Stimulated activated naive B cell treated with anti-CD40 and anti-IgM and Interleukin-4, amounts not matched to agents 10 μg/mL and 1 μg/mL and 100 μg/mL, for 72 hours (primary cell): ENCODE data around the gene SH3BP2.

Experiments
- ATAC-seq, 2 donors: fragments of 150-1000 bp; cut with Tn5 transposase; replicated peaks; 2 replicates each; pipeline ENCODE4 v1.10.0; 2021; ENCODE audit warnings: moderate library complexity in 1 of 2
- DNase-seq: peaks from one replicate; pipeline ENCODE4 v3.0.0; 2021
- H3K27ac Mint-ChIP-seq: one replicate; pipeline ENCODE4 v1.8.0; 2022; ENCODE audit warnings: mild to moderate bottlenecking, mixed read lengths
- H3K27me3 Mint-ChIP-seq, 2 donors: one replicate each; pipeline ENCODE4 v1.8.0; 2022; ENCODE audit warnings: mixed read lengths in 2 of 2
- H3K36me3 Mint-ChIP-seq, 2 donors: one replicate each; pipeline ENCODE4 v1.8.0; 2022; ENCODE audit warnings: mixed read lengths in 2 of 2, mild to moderate bottlenecking in 1 of 2
- H3K4me1 Mint-ChIP-seq, 2 donors: one replicate each; pipeline ENCODE4 v1.8.0; 2022; ENCODE audit warnings: mixed read lengths in 2 of 2, mild to moderate bottlenecking in 1 of 2
- H3K4me3 Mint-ChIP-seq, 2 donors: one replicate each; pipeline ENCODE4 v1.8.0; 2022; ENCODE audit warnings: mild to moderate bottlenecking in 2 of 2, mixed read lengths in 2 of 2, moderate library complexity in 1 of 2
- H3K9me3 Mint-ChIP-seq, 2 donors: one replicate each; pipeline ENCODE4 v1.8.0; 2022; ENCODE audit warnings: mixed read lengths in 2 of 2, mild to moderate bottlenecking in 1 of 2

The SH3BP2 gene

DNA sequence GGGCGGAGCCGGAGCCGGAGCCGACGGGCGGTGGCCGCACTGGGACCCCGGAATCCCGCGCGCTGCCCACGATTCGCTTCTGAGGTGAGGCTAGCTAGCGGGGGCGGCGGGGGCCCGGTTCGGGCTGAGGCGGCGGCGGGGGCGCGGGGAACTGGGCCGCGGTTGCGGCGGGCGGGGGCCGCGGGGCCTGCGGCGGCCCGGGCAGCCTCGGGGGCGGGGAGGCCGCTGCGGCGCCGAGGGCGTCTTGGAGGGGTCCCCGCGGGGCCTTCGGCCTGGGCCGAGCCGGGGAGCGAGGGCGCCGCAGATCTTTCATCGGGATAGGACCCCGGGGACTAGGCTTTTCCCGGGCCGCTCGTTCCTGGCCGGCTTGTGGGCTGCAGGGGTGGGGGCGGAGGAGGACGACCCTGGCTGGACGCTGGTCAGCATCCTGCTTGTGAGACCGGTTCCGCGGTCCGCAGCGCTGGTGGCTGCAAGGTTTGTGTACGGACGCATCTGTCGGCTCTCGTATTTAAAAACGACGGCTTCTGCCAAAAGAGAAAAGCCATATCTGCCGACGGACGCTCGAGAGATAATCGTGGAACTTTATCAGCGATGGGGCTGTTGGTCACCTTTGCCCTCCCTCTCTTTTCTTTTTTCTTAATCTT is 51.2 kb downstream of the SH3BP2 start:
- H3K27ac Mint-ChIP-seq: peak overlapping the region; percentile 95
- ATAC-seq (peak; percentile 5 to 15), DNase-seq (no peak)
- H3K4me1 Mint-ChIP-seq: peaks cover 34 to 60% of the 10 kb centered on the region in 2 donors
- no peaks in the 10 kb centered on the region for H3K27me3 Mint-ChIP-seq
- H3K4me3 Mint-ChIP-seq: peak overlapping the region; percentile 90 to 93
- peaks cover 7 to 15% of the 10 kb centered on the region in 2 donors for H3K36me3 Mint-ChIP-seq
- peaks cover 3 to 4% of the 10 kb centered on the region in 2 donors for H3K9me3 Mint-ChIP-seq

DNA sequence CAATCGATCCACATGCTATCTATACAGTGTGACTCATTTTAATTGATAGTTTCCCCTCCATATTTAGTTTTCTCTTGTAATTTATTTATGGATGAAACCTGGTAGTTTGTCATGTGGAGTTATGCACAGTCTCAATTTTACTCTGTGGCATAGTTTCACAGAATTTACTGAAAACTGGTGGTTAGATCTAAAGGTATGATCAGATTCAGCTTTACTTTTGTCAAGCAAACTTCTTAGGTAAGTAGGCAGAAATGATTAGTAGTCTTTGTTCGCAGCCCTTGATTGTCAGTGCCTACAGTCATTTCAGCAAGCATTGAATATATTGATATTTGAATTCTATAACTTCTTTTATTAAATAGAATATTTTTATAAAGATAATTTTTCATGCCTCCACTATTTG is 53.3 kb downstream of the SH3BP2 start:
- peak overlapping the region; percentile 57 for H3K27ac Mint-ChIP-seq
- H3K9me3 Mint-ChIP-seq: no peaks in the 10 kb centered on the region
- ATAC-seq (no peak), DNase-seq (no peak)
- peaks cover 4 to 16% of the 10 kb centered on the region in 2 donors for H3K36me3 Mint-ChIP-seq
- peaks cover 47 to 74% of the 10 kb centered on the region in 2 donors for H3K4me1 Mint-ChIP-seq
- H3K27me3 Mint-ChIP-seq: no peaks in the 10 kb centered on the region
- peak overlapping the region; percentile 84 to 86 for H3K4me3 Mint-ChIP-seq

DNA sequence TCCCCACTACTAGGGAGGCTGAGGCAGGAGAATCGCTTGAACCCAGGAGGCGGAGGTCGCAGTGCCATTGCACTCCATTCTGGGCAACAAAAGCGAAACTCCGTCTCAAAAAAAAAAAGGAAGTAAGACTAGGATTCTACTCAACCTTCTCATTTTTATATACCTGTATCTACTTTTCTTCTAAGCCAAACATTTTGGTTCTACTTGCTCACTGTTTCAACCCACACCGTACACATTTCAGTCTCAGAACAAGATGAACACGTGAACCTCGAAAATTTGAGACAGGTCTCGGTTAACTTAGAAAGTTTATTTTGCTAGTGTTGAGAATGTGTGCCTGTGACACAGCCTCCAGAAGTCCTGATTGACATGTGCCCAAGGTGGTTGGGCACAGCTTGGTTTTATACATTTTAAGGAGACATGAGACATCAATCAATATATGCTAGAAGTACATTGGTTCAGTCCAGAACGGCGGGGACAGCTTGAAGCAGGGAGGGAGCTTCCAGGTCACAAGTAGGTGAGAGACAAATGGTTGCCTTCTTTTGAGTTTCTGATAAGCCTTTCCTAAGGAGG is 54.5 kb downstream of the SH3BP2 start:
- peaks cover 4 to 16% of the 10 kb centered on the region in 2 donors for H3K36me3 Mint-ChIP-seq
- H3K9me3 Mint-ChIP-seq: no peaks in the 10 kb centered on the region
- ATAC-seq: peak in 1 of 2 donors; percentile 26
- peaks cover 53 to 85% of the 10 kb centered on the region in 2 donors for H3K4me1 Mint-ChIP-seq
- no peaks in the 10 kb centered on the region for H3K27me3 Mint-ChIP-seq
- no peak for DNase-seq
- peak overlapping the region; percentile 90 for H3K27ac Mint-ChIP-seq
- peak overlapping the region; percentile 63 to 70 for H3K4me3 Mint-ChIP-seq

DNA sequence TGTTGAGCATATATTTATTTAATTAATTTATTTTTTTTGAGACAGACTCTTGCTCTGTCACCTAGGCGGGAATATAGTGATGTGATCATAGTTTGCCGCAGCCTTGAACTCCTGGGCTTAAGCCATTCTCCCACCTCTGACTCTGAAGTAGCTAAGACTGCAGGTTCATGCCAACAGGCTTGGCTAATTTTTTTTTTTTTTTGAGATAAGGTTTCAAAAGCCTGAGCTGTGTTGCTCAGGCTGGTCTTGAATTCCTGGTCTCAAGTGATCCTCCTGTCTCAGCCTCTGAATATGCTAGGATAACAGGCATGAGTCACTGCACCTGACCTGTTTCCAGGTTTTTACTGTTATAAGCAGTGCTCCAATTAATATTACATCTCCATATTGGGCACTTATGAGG is 55.6 kb downstream of the SH3BP2 start:
- Mint-ChIP-seq H3K9me3 (no peaks in the 10 kb centered on the region), H3K4me3 (no peak overlapping the region), H3K36me3 (peaks cover 4 to 16% of the 10 kb centered on the region in 2 donors), H3K27me3 (no peaks in the 10 kb centered on the region), H3K27ac (no peak overlapping the region), H3K4me1 (peaks cover 47 to 86% of the 10 kb centered on the region in 2 donors)
- DNase-seq (no peak), ATAC-seq (no peak)

DNA sequence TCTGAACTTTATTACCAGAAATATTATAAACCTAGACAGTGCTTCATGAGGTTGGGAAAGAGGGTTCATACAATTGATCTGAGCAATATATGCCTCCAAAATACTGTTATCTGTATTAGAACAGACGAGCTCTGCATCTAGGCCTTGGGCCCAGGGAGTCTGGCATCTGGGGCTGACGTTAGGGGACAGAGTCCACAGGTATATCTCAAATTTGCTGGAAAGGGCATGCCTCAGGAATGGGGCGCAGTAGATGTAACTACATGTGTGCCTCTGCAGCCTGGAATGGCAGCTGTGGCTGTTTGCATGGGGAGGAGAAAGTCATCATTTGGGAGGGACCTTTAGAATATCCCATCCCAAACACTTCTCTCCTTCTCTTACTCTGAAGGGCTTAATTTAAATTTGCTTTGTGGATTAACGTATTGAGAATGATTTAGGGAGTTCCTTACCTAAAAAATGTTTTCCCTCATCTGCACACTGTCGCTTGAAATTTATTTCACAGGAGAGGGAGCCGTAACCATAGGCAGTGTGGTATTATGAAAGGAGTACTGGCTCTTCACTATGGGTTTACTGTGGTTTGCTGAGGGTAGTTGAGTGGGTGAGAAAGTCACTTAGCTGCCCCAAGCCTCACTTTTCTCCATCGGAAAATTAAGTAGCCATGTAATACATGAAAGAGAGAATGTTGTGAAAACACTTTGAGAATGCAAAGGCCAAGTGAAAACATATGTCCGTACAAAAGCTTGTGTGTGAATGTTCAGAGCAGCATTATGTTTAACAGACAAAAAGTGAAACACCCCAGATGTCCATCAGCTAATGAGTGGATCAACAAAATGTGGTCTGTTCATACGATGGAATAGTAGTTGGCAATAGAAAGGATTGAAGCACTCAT is 56.6 kb downstream of the SH3BP2 start:
- Mint-ChIP-seq H3K27me3 (no peaks in the 10 kb centered on the region), H3K4me3 (peak overlapping the region; percentile 33 to 39), H3K27ac (no peak overlapping the region), H3K4me1 (peaks cover 47 to 95% of the 10 kb centered on the region in 2 donors), H3K36me3 (peaks cover 5 to 21% of the 10 kb centered on the region in 2 donors), H3K9me3 (no peaks in the 10 kb centered on the region)
- DNase-seq (no peak), ATAC-seq (no peak)

DNA sequence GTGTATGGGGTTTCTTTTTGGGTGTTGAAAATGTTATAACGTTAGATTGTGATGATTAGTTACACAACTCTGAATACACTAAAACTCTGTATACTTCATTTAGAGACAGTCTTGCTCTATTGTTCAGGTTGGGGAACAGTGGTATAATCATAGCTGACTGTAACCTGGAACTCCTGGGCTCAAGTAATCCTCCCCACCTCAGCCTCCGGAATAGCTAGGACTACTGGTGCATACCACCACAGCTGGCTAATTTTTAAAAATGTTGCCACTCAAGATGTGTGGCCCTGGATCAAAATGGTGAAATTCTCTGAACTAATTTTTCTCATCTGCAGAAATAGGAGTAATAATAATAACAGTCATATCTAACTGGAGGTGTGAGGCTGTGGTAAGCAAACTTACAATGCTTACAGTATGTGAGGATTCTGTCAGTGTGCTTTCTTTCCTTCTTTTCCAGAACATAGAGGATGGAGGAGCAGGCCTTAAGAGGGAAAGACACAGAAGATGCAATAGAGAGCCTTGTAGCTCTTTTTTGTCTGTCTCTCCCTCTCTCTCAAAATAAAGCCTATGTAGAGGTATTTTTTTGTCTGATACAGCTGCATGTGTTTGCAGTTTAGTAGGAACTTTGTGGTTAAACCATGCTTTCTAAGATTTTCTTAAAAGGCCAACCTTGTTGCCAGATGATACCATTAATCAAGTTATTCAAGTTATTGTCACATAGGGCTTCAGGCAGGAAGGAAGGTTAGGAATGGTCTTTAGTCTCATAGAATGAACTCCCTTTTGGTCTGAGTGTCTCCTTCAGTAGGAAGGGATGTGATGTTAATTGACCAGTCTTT is 58.3 kb downstream of the SH3BP2 start:
- Mint-ChIP-seq H3K36me3 (peaks cover 16 to 25% of the 10 kb centered on the region in 2 donors), H3K27me3 (no peaks in the 10 kb centered on the region), H3K27ac (peak overlapping the region; percentile 87), H3K4me3 (peak overlapping the region; percentile 76 to 78), H3K4me1 (peaks cover 46 to 95% of the 10 kb centered on the region in 2 donors), H3K9me3 (no peaks in the 10 kb centered on the region)
- DNase-seq (no peak), ATAC-seq (peak; percentile 55 to 65)

GRCh38 chr4:2852481-2852921 is 59.6 kb downstream of the SH3BP2 start:
- Mint-ChIP-seq H3K36me3 (peaks cover 19 to 24% of the 10 kb centered on the region in 2 donors), H3K9me3 (no peaks in the 10 kb centered on the region), H3K27ac (peak overlapping the region; percentile 84), H3K4me3 (peak overlapping the region; percentile 76 to 78), H3K4me1 (peaks cover 45 to 90% of the 10 kb centered on the region in 2 donors), H3K27me3 (no peaks in the 10 kb centered on the region)
- DNase-seq (no peak), ATAC-seq (peak; percentile 80 to 83)

DNA sequence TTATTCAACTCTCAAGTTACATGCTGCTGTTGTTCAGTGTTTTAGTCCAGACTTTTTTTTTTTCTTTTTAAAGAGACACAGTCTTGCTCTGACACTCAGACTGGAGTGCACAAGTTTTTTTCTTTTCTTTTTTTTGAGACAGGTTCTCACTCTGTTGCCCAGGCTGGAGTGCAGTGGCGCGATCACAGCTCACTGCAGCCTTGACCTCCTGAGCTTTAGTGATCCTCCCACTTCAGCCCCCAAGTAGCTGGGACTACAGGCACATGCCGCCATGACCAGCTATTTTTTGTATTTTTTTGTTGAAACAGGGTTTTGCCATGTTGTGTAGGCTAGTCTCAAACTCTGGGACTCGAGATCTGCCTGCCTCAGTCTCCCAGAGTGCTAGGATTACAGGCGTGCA is 62.7 kb downstream of the SH3BP2 start:
- Mint-ChIP-seq H3K4me1 (peaks cover 46 to 80% of the 10 kb centered on the region in 2 donors), H3K36me3 (peaks cover 23 to 27% of the 10 kb centered on the region in 2 donors), H3K27me3 (no peaks in the 10 kb centered on the region), H3K9me3 (peaks cover 0 to 1% of the 10 kb centered on the region in 2 donors), H3K27ac (peak overlapping the region; percentile 72), H3K4me3 (peak overlapping the region in 1 of 2 donors; percentile 14)
- ATAC-seq (no peak), DNase-seq (no peak)

GRCh38 chr4:2856266-2856665 is 63.4 kb downstream of the SH3BP2 start:
- Mint-ChIP-seq H3K4me1 (peaks cover 45 to 80% of the 10 kb centered on the region in 2 donors), H3K9me3 (peaks cover 0 to 1% of the 10 kb centered on the region in 2 donors), H3K4me3 (no peak overlapping the region), H3K27ac (peak overlapping the region; percentile 25), H3K36me3 (peaks cover 26 to 31% of the 10 kb centered on the region in 2 donors), H3K27me3 (no peaks in the 10 kb centered on the region)
- ATAC-seq (no peak), DNase-seq (no peak)

- H3K27me3 Mint-ChIP-seq: no peaks in the 10 kb centered on the region
- H3K4me1 Mint-ChIP-seq: peaks cover 46 to 80% of the 10 kb centered on the region in 2 donors
- ATAC-seq (no peak), DNase-seq (no peak)
- H3K27ac Mint-ChIP-seq: no peak overlapping the region
- H3K4me3 Mint-ChIP-seq: no peak overlapping the region
- peaks cover 0 to 1% of the 10 kb centered on the region in 2 donors for H3K9me3 Mint-ChIP-seq
- peaks cover 26 to 33% of the 10 kb centered on the region in 2 donors for H3K36me3 Mint-ChIP-seq
Measured at GRCh38 chr4:2857349-2857927, 64.6 kb downstream of the SH3BP2 start.

- ATAC-seq (no peak), DNase-seq (no peak)
- H3K4me3 Mint-ChIP-seq: no peak overlapping the region
- H3K4me1 Mint-ChIP-seq: peaks cover 53 to 80% of the 10 kb centered on the region in 2 donors
- H3K27ac Mint-ChIP-seq: no peak overlapping the region
- peaks cover 26 to 33% of the 10 kb centered on the region in 2 donors for H3K36me3 Mint-ChIP-seq
- peaks cover 0 to 1% of the 10 kb centered on the region in 2 donors for H3K9me3 Mint-ChIP-seq
- H3K27me3 Mint-ChIP-seq: no peaks in the 10 kb centered on the region
Measured at GRCh38 chr4:2858451-2859217, 65.7 kb downstream of the SH3BP2 start.

GRCh38 chr4:2859514-2859913 is 66.6 kb downstream of the SH3BP2 start:
- no peaks in the 10 kb centered on the region for H3K27me3 Mint-ChIP-seq
- H3K4me1 Mint-ChIP-seq: peaks cover 54 to 78% of the 10 kb centered on the region in 2 donors
- H3K27ac Mint-ChIP-seq: no peak overlapping the region
- ATAC-seq (peak; percentile 54 to 65), DNase-seq (no peak)
- peaks cover 0 to 1% of the 10 kb centered on the region in 2 donors for H3K9me3 Mint-ChIP-seq
- H3K36me3 Mint-ChIP-seq: peaks cover 24 to 28% of the 10 kb centered on the region in 2 donors
- peak overlapping the region in 1 of 2 donors; percentile 23 for H3K4me3 Mint-ChIP-seq
